MV-4-11 (cell line): ENCODE results near the gene C10orf105.

Experiments
- DNase-seq: peaks from one replicate; lab custom pipeline; 2025; lab: John Stamatoyannopoulos, UW

C10orf105 gene

GRCh38 chr10:71737001-71737833 is 17.6 kb upstream of the C10orf105 start:
- DNase-seq = no peak

GRCh38 chr10:71736570-71736952 is 17.0 kb upstream of the C10orf105 start:
- no peak for DNase-seq

DNA sequence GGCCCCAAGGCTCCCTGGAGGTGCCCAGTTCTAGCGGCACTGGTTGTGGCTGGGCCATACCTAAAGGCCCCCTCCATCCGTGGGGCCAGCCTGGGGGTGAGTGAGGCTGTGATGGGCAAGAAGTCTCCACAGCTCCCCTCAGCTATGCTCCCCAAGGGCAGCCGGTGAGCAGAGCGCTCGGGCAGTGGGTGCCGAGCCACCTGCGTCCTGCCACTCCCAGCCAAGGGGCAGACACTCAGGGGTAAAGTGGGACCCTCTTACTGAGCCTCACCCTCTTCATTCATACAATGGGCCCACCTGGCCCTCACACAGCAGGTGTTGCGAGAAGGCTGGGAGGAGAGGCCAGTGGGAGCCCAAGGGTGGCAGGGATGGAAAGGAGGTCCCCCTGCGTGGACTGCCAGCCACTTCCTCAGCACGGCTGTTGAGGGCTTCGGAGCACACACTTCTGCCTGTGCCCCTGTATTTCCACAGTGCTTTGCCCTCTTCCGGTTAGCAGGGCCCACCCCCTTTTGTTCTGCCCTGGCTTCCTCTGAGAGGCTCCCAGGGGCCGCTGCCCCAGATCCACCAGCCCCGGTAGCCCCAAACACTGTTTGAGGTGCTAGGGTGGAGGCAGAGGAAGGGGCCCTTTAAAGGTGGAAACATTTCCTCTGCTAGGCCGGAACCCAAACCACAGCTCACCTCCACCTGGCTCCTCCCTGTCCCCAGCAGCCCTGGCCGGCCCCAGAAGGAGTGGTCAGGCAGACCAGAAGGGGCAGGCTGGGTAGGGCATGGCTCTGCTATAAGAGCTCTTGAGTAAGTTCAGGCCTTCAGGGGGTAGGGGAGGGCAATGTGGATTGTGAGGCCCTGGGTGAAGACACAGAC is 16.4 kb upstream of the C10orf105 start:
- DNase-seq = no peak

DNA sequence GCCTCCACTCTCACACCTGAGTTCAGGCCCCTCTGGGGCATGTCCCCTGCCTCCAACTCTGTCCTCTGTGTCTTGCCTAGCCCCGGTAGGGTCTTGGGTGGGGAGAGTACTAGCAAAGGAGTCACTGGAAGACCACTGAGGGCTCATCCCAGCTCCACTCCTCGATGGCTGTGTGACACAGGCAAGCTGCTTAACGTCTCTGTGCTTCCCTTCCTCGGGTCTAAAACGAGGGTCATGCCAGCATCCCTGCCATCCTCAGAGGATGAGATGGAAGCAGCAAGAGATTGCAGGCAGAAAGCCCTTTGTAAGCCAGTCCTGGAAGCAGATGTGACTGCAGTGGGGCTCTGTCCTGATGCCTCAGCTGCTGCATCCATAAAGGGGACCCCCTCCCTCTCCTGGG is 15.2 kb upstream of the C10orf105 start:
- no peak for DNase-seq

DNA sequence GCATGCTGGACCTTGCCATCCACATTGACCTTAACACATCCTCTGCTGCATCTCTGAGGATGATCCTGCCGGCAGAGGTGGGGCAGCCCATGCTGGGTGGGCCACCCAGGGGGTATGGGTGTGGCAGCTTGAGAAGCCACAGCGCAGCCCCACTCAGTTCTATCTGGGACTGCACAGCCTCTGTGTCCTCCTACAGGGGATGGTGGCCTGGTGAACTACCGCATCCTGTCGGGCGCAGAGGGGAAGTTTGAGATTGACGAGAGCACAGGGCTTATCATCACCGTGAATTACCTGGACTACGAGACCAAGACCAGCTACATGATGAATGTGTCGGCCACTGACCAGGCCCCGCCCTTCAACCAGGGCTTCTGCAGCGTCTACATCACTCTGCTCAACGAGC is 12.2 kb upstream of the C10orf105 start:
- no peak for DNase-seq

GRCh38 chr10:71729161-71729636 is 9.6 kb upstream of the C10orf105 start:
- peak; percentile 81 for DNase-seq

DNA sequence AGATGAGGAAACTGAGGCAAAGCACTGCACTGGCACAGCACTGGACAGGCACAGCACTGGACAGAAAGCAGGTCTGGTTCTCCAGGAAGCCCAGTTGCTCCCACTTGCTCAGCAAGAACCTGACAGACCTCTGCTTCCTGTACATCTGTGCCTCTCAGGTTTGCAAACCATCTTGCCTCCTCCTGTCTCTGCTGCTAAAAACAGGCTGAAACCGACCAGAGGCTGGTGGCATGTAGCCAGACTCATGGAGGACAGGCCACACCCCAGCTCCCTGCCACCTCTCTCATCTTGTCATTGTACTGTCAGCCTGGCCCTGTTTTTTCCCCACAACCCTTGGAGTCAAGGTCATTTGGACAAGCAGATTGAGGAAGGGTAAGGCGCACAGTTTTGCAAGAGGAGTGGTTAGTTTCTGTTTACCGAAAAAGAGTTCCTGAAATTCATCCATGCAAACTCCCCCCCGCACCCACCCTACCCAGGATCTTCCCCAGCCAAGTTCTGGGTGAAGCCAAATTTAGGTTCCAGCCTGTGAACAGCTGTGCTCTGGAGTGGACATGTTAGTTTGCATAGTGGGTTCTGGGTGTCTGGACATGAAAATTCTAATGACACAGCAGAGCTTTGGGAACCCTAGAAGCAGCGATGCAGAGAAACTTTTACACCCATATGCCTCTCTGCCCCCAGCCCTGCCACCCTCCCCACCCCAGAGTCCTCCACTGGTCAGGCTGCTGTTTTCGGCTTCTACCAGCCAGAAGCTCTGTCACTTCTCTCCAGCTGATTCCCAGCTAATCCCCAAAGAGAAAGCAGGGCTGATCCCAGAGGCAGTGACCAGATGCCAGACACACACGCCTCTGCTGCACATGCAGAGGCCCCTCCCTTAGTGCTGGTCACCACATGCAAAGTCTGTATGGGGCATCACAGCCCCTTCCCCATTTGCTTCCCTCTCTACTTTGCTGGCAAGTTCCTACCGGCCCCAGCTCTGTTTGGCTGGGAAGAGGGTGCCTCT is 8.5 kb upstream of the C10orf105 start:
- peak; percentile 93 for DNase-seq

- peak; percentile 49 for DNase-seq
Measured at GRCh38 chr10:71727105-71727737, 7.6 kb upstream of the C10orf105 start.

DNA sequence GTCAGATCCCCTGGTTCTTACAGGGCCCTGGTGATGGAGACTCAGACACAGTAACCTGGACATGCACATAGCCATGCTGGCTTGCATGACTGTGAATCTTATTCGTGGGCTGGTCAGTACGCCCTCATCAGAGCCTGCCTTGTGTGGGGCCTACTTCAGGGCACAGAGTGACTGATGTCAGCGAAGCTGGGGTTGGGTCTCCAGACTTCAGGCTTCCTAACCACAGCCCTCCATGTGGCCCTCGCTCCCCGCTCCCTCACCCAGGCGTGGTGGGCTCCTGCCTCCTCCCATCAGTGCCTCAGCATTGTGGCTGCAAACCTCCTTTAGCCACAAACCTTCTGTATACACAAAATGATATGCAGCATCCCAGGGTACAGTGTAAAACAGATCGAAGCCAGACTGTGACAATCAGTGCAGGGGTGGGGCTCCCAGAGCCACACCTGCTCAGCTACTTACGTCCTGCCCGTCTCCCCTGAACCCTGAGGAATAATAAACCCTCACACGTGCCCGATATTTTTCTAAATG is 7.1 kb upstream of the C10orf105 start:
- no peak for DNase-seq

- peak; percentile 38 for DNase-seq
Measured at GRCh38 chr10:71725998-71726579, 6.5 kb upstream of the C10orf105 start.

GRCh38 chr10:71725249-71725648 is 5.7 kb upstream of the C10orf105 start:
- no peak for DNase-seq

DNA sequence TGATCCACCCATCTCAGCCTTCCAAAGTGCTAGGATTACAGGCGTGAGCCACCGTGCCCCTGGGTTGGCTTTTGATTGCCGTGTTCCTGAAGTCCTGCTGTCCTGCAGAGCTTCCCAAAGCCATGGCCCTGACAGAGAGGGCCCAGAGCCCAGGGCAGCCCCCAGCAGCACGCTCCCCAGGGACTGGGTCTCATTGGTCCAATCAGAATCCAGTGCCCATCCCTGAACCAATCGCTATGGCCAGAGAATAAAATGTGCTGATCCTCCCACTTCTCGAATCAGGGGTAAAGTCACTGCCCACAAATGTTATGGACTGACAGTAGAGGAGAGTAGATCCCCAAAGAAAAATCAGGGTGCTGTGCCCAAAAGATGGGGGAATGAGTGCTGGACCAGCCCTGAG is 5.0 kb upstream of the C10orf105 start:
- DNase-seq = no peak

DNA sequence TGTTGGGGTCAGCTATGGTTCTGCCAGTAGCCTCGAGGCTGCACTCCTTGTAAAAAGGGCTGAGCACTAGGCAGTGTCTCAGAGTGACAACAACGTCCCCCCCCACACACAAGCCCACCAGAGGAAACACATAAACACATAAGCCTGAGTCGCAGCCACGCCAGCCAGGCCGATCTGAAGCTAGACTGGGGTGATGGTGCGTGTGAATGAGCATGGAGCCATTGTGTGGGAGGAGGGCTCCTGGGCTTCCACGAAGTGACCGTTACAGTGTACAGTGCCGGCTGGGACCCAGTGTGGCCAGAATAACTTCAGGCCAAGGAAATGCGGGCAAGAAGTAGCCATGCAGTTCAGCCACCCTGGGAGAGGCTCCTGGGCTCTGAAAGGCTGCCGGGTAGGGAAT is 3.7 kb upstream of the C10orf105 start:
- DNase-seq = no peak

- DNase-seq = no peak
Measured at GRCh38 chr10:71722849-71723248, 3.3 kb upstream of the C10orf105 start.

- DNase-seq = no peak
Measured at GRCh38 chr10:71721313-71721712, 1.7 kb upstream of the C10orf105 start.

- DNase-seq = no peak
Measured at GRCh38 chr10:71720288-71720687, 710 bp upstream of the C10orf105 start.

DNA sequence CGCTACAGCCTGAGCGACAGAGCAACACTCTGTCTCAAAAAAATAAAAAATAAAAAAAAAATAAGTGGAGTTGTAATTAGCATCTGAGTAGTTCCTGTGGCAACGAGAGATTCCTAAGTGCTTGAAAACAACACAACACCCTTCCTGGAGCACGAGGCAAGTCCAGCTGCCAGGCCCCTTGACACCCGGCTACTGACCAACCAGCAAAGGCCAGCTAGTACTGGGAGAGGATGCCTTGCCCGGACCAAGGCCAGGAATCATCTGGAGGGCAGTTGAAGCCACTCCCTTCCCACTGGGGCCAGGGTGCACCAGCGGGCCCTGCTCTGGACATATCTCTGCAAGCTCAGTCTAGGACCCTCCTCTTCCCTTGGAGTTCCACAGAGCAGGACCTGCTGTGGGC is 536 bp downstream of the C10orf105 start:
- no peak for DNase-seq

DNA sequence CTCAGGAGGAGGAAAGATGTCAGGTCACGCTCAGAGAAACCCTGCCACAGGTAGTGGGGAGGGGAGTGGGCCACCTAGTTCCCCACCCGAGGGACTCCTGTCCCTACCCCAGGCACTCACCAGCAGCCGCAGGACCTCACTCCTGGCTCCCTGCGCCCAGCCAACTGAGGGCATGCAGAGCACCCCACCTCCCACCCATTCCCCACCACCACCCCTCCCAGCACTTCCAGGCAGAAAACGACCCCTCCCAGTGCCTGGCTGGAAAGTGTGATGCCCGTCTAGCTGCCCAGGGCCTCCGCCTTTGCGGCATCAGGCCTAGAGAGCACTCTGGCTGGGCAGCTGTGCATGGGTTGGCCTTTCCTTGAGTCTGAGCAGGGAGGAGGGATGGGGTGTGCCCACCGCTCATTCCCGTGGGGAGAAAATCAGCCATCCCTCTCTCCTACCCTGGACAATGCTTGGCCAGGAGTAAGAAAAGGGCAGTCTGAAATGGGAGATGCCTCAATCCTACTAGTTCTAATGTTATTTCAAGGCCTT is 1.3 kb downstream of the C10orf105 start:
- no peak for DNase-seq

GRCh38 chr10:71717551-71717951 is 2.0 kb downstream of the C10orf105 start:
- no peak for DNase-seq

DNA sequence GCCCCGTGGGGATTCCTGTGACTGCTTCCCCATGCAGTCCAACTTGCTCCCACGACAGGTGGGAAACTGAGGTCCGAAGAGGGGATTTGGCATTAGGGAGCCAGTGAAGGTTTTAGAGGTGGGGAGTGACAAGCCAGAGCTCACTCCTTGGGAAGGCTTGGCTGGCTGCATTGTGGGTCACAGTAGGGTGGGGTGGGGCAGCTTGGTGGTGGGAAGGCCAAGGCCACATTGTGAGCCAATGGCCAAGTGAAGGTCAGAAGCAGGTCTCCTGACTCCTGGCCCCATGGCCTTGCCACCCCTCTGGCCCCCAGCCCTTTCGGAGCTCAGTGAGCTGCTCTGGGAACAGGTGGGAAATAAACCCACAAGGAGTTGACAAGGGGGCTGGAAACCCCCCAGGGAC is 2.5 kb downstream of the C10orf105 start:
- DNase-seq = no peak
